ENCODE results near the gene NOXA1.

GRCh38 chr9:137406876-137407589 lies 16.2 kb upstream of the NOXA1 start:
- TF ChIP-seq KDM5A (IDR thresholded peaks at IDR 0.05; ENCODE audit: low read length) (no peak), GTF2F1 (IDR thresholded peaks at IDR 0.05; ENCODE audit: borderline replicate concordance, low read depth, low read length) (no peak), CTCF (IDR thresholded peaks at IDR 0.05; ENCODE audit: control extremely low read depth in 1 of 3, insufficient read depth in 1 of 3, low read depth in 1 of 3, low read length in 3 of 3) (peak; percentile 75 to 90 (median 81)), POLR2AphosphoS5 (IDR thresholded peaks at IDR 0.05; ENCODE audit: low read depth, low read length) (no peak), MAX (IDR thresholded peaks at IDR 0.05) (no peak; the same call in 1 of the 2 replicates), EP300 (IDR thresholded peaks at IDR 0.05; ENCODE audit: borderline replicate concordance in 1 of 2, low read depth in 2 of 2, low read length in 2 of 2) (no peak)
